RPMI7951 (cell line): ENCODE results near the gene HOXA13. TPM values are rescaled to one million over a fixed set of nuclear protein-coding genes. Genes with fewer than 3 reads are reported as not detected.

Experiments
- DNase-seq: peaks from one replicate; pipeline ENCODE4 v3.0.0-alpha.2; 2012; ENCODE audit warnings: low read depth
- total RNA-seq: library from RNA; depleted of rRNA; stranded (reverse); fragments of >200 nt; shearing (Covaris generic); gene quantifications from 2 replicates; pipeline ENCODE4 v1.2.3, GENCODE V29; 2014; rRNA removed

Gene HOXA13
- total RNA-seq, 1 experiment from 2014 or later = 2.3 TPM

DNA sequence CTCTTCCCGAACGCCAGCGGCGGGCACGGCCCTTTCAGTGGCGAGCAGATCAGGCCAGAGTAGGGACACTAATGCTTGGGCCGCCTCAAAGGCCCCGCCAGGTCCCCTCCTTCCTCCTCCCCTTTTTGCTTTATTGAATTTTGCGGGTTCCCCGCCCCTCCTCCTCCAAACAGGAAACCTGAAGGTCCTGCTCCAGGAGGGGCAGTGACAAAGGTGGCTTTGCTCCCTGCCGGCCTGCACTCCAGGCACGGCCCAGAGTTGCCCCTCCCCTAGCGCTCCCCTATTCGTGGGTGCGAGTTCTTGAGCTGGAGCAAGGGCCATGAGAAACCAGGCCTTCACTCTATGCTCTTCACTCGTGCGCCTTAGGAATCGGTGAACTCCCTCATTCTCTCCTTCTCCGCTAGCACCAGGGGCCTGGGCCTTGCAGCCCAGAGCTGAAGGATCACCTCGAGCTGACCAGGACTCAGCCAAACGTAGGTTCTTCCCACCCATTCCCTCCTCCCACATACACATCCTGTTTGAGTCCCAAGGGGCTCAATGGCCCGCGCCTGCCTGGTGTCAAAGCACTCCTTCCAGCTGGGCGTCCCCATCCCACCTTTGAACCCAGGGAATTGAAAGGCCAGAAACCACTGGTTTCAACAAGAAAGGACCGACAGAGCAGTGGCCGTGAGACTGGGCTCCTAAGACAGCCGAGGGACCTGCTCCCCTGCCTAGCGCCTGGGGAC lies 51.7 kb downstream of the HOXA13 start:
- DNase-seq = no peak

GRCh38 chr7:27147199-27148030 lies 52.5 kb downstream of the HOXA13 start, which contains the start of gene HOXA6:
Gene HOXA6 (minus strand): TSS chr7:27147774. CDS start chr7:27147749, 25 bp downstream.
- DNase-seq = no peak

DNA sequence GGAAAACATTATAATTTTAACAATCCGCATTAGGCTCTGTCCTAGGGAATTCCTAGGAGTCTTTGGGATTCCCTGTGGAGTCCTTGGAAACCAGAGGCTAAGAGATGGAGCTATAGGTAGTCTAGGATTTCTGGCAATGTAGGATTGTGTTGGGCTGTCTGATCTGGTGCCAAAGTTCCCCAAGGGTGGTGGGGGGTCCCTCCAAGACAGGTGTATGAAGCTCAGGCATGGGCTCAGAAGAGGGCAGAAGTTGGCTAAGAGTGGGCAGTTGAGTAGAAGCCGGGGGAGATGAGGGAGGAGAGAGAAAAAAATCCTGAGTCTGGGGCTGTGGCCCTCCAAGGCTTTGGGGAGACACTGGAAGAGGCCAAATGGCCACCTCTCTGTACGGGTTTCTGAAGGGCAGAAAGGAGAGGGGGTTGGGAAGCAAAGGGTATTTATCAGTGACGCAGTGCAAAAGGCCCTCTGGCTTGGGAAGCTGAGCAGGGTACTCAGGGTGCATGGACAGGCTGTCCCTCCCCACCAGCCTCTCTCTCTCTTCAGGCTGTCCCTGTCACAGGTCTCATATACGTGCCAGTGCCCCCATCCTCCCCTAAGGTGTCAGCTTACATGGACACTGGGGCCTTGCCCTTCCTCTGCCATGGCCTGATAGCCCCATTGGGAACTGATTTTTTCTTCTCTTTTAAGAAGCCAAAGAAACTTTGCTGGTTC lies 53.2 kb downstream of the HOXA13 start:
- DNase-seq = no peak

GRCh38 chr7:27145914-27146412 lies 53.9 kb downstream of the HOXA13 start:
- DNase-seq = no peak

- no peak for DNase-seq
Measured at GRCh38 chr7:27145165-27145913, 54.6 kb downstream of the HOXA13 start.

GRCh38 chr7:27144781-27145164 lies 55.1 kb downstream of the HOXA13 start:
- DNase-seq = no peak

Other genes with a start within 250 kb of the HOXA13 start
- gene HOXA1, start 104.1 kb downstream of the HOXA13 start, total RNA-seq = 6.2 and 7.3 TPM in 2 replicates
- 0.84 and 1.1 TPM in 2 replicates for gene HOXA2, start 97.4 kb downstream of the HOXA13 start, total RNA-seq
- 4.3 and 9.7 TPM in 2 replicates for gene HOXA4, start 69.3 kb downstream of the HOXA13 start, total RNA-seq
- gene HOXA5, start 56.4 kb downstream of the HOXA13 start, total RNA-seq = 4.7 and 5.6 TPM in 2 replicates
- gene HOXA6, start 52.3 kb downstream of the HOXA13 start, total RNA-seq = 1.8 and 7.2 TPM in 2 replicates
- gene HOXA3, start 47.5 kb downstream of the HOXA13 start, total RNA-seq = 0.98 and 4.7 TPM in 2 replicates
- gene HOXA7, start 43.4 kb downstream of the HOXA13 start, total RNA-seq = 16.4 and 19.7 TPM in 2 replicates
- gene HOXA9, start 34.6 kb downstream of the HOXA13 start, total RNA-seq = 0.12 TPM in 1 of 2 replicates, not detected in the other
- gene HOXA10, start 25.8 kb downstream of the HOXA13 start, total RNA-seq = 12.9 and 18.7 TPM in 2 replicates
- gene HOXA11, start 14.9 kb downstream of the HOXA13 start, total RNA-seq = 1.4 and 1.9 TPM in 2 replicates
- gene EVX1, start 42.7 kb upstream of the HOXA13 start, total RNA-seq = not detected in 2 replicates